Activated T-cell treated with anti-CD3 and anti-CD28 coated beads for 1 hour (primary cell): ENCODE results near the gene SPTLC2.
A peak's percentile ranks its signal among the peaks of the same experiment; 100 is the strongest.

Experiments
- DNase-seq: peaks from one replicate; pipeline ENCODE4 v3.0.0-alpha.2; 2020; ENCODE audit warnings: low read depth

SPTLC2 gene

GRCh38 chr14:77622366-77622961 is 6.0 kb upstream of the SPTLC2 start:
- no peak for DNase-seq

GRCh38 chr14:77620222-77620870 is 3.9 kb upstream of the SPTLC2 start:
- no peak for DNase-seq

GRCh38 chr14:77618381-77618970 is 2.0 kb upstream of the SPTLC2 start:
- no peak for DNase-seq

GRCh38 chr14:77616133-77616453 is 344 bp downstream of the SPTLC2 start:
- DNase-seq, result no peak

- peak; percentile 7 for DNase-seq
Measured at GRCh38 chr14:77615361-77616132, 890 bp downstream of the SPTLC2 start.

- no peak for DNase-seq
Measured at GRCh38 chr14:77613201-77613600, 3.2 kb downstream of the SPTLC2 start.

GRCh38 chr14:77612011-77612620 is 4.3 kb downstream of the SPTLC2 start:
- no peak for DNase-seq

GRCh38 chr14:77610553-77610952 is 5.9 kb downstream of the SPTLC2 start:
- no peak for DNase-seq

GRCh38 chr14:77609922-77610321 is 6.5 kb downstream of the SPTLC2 start:
- DNase-seq, result no peak

- DNase-seq, result no peak
Measured at GRCh38 chr14:77607741-77608302, 8.6 kb downstream of the SPTLC2 start.

GRCh38 chr14:77605392-77605972 is 11.0 kb downstream of the SPTLC2 start:
- DNase-seq, result no peak

- no peak for DNase-seq
Measured at GRCh38 chr14:77603654-77604255, 12.7 kb downstream of the SPTLC2 start.

GRCh38 chr14:77603031-77603430 is 13.4 kb downstream of the SPTLC2 start:
- DNase-seq, result no peak

- DNase-seq, result no peak
Measured at GRCh38 chr14:77601846-77602619, 14.4 kb downstream of the SPTLC2 start.

- no peak for DNase-seq
Measured at GRCh38 chr14:77599889-77600288, 16.5 kb downstream of the SPTLC2 start.

- no peak for DNase-seq
Measured at GRCh38 chr14:77598366-77599070, 17.9 kb downstream of the SPTLC2 start.

GRCh38 chr14:77593501-77593961 is 22.9 kb downstream of the SPTLC2 start:
- DNase-seq, result no peak

- no peak for DNase-seq
Measured at GRCh38 chr14:77590845-77591485, 25.5 kb downstream of the SPTLC2 start.

GRCh38 chr14:77589099-77589498 is 27.3 kb downstream of the SPTLC2 start:
- no peak for DNase-seq
